ENCODE measurements around the gene DHPS. TPM values are rescaled to one million over a fixed set of nuclear protein-coding genes. Genes with fewer than 3 reads are reported as not detected.

Gene DHPS
- total and polyA plus RNA-seq, 2 donors (not counting 3 experiments of a cell fraction or from before 2014, with no cell fraction given) = 68.4 to 90.1 TPM

DNA sequence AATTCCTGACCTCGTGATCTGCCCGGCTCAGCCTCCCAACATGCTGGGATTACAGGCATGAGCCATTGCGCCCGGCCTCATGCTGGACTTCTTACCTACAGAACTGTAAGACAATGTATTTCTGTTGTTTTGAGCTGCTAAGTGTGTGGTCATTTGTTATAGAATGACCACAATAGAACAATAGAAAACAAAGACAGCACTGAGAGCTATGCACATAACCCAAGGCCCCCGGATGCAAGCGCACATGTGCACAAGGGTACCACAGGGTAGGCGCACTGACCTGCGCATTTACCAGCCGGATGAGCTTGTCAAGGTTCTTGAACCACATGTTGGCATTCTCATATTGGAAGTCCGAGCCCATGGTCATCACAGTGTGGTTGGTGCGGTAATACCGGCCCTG lies 20.7 kb downstream of the DHPS start:
- Histone ChIP-seq H3K4me3 (replicated peaks in 1 of 3; ENCODE audit: insufficient read depth in 1 of 3, low read depth in 1 of 3, low read length in 3 of 3) (no peak overlapping the region), H3K9ac (replicated peaks; ENCODE audit: extremely low read depth, insufficient read depth, low read length) (no peak overlapping the region), H3K36me3 (ENCODE audit: control insufficient read depth in 2 of 2, extremely low read depth in 1 of 2, insufficient read depth in 2 of 2, low read length in 2 of 2) (peaks cover 0 to 5% of the 10 kb centered on the region in 2 experiments), H2AFZ (ENCODE audit: low read depth, low read length) (no peak overlapping the region), H3K9me1 (replicated peaks; ENCODE audit: control insufficient read depth, extremely low read depth, insufficient read depth, low read length) (no peaks in the 10 kb centered on the region), H3K4me2 (ENCODE audit: insufficient read depth, low read length) (no peak overlapping the region), H3K27me3 (ENCODE audit: control insufficient read depth in 2 of 2, insufficient read depth in 2 of 2, low read length in 2 of 2) (no peaks in the 10 kb centered on the region), H3K9me3 (replicated peaks; ENCODE audit: control insufficient read depth, insufficient read depth, low read length) (no peaks in the 10 kb centered on the region), H3K79me2 (ENCODE audit: control insufficient read depth, insufficient read depth, low read length) (no peaks in the 10 kb centered on the region), H3K4me1 (ENCODE audit: control insufficient read depth, extremely low read depth, insufficient read depth, low read length) (peaks cover 2% of the 10 kb centered on the region), H4K20me1 (replicated peaks; ENCODE audit: control insufficient read depth, extremely low read depth, insufficient read depth, low read length) (no peaks in the 10 kb centered on the region), H3K27ac (ENCODE audit: insufficient read depth, low read depth, low read length) (no peak overlapping the region)
- FAIRE-seq (no peak), DNase-seq (ENCODE audit: low read depth, low spot score) (no peak)
- ChIA-PET CTCF (no interaction called here), POLR2A (no interaction called here)
- intact Hi-C loops (cut with micrococcal nuclease) = no loop called here
- dilution Hi-C loops (cut with MboI; ENCODE audit: extremely low pct_ligation_motif_present, low sequenced_read_pairs) = no loop called here
- TF ChIP-seq EZH2 (IDR thresholded peaks at IDR 0.05; ENCODE audit: borderline replicate concordance, low read depth, low read length, severe bottlenecking) (no peak), MYC (IDR thresholded peaks at IDR 0.05; ENCODE audit: low read depth, low read length) (no peak), POLR2AphosphoS5 (IDR thresholded peaks at IDR 0.05; ENCODE audit: insufficient read depth, low read depth, low read length) (no peak), GATA2 (IDR thresholded peaks at IDR 0.05; ENCODE audit: insufficient read depth, insufficient read length, low read depth, low read length) (no peak), POLR2A (IDR thresholded peaks at IDR 0.05; ENCODE audit: low read depth, low read length) (no peak), JUN (IDR thresholded peaks at IDR 0.05; ENCODE audit: borderline replicate concordance, insufficient read depth, insufficient read length, low read depth) (no peak), FOS (IDR thresholded peaks at IDR 0.05; ENCODE audit: borderline replicate concordance, insufficient read depth, low read length) (no peak)
- TF ChIP-seq, protein P1, sequence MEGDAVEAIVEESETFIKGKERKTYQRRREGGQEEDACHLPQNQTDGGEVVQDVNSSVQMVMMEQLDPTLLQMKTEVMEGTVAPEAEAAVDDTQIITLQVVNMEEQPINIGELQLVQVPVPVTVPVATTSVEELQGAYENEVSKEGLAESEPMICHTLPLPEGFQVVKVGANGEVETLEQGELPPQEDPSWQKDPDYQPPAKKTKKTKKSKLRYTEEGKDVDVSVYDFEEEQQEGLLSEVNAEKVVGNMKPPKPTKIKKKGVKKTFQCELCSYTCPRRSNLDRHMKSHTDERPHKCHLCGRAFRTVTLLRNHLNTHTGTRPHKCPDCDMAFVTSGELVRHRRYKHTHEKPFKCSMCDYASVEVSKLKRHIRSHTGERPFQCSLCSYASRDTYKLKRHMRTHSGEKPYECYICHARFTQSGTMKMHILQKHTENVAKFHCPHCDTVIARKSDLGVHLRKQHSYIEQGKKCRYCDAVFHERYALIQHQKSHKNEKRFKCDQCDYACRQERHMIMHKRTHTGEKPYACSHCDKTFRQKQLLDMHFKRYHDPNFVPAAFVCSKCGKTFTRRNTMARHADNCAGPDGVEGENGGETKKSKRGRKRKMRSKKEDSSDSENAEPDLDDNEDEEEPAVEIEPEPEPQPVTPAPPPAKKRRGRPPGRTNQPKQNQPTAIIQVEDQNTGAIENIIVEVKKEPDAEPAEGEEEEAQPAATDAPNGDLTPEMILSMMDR (IDR thresholded peaks at IDR 0.05; ENCODE audit: extremely low read depth in 1 of 2, insufficient read depth in 1 of 2, low read depth in 1 of 2, low read length in 2 of 2) = no peak
- TF ChIP-seq, protein P2, sequence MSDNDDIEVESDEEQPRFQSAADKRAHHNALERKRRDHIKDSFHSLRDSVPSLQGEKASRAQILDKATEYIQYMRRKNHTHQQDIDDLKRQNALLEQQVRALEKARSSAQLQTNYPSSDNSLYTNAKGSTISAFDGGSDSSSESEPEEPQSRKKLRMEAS (IDR thresholded peaks at IDR 0.05; ENCODE audit: insufficient read depth, insufficient read length) = no peak
- BruUV-seq (replicated peaks) = no TSS peak
